GM21381 (cell line): Measurements from ENCODE around the gene ABCC8.

ENCODE experiments used
- ATAC-seq: cut with Tn5 transposase; IDR thresholded peaks from one replicate; pipeline ENCODE4 v1.9.1; 2021; ENCODE audit warnings: mild to moderate bottlenecking, moderate library complexity; ENCODE audit not compliant: unreplicated experiment

Gene ABCC8

DNA sequence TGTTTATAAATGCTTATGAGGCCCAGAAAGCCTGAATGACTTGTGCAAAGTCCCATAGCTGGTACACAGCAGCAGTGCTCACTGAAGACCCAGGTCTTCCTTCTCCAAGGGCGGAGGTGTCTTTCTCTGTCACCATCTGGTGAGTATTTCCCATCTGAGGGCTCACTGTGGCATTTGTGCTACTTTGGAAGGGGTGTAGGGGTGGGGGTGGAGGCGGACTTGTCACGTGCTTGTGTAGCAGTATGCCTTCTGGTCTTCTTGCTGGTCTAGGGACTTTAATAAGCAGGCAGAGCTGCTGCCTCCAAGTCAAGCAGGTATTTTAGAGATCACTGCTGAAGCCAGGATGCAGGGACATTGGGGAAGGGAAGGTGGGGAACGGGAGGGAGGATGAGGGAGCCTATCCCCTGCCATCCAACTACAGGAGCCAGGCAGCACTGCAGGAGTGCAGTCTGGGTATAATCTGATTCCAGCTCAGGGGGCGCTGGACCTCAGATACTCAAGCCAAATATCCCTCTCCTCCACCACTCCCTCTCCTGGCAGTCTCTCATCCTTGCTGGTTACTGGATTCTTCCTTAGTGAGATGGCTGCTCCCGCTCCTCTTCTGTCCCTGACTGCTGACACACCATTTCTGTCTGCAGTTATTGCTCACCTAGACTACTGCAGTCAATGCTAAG lies 3.4 kb downstream of the ABCC8 start:
- ATAC-seq: no peak

- ATAC-seq: no peak
Measured at GRCh38 chr11:17472467-17472866, 4.2 kb downstream of the ABCC8 start.

DNA sequence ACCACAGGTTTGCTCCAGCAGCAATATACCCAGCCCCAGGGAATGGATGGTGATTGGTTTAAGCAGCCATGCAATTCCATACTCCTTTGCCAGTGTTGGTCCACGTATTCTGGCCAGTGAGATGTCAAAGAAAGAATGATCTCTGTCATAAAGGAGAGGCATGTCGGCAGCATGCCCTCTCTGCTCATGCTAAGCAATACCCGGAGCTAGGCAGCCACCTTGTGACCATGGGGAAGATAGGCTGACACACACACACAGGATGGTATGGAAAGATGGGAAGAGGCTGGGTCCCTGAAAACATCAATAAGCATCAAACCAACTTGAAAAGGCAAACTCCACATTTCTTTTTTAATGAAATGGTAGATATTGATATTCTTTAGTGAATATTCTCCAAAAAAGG lies 5.1 kb downstream of the ABCC8 start:
- no peak for ATAC-seq

DNA sequence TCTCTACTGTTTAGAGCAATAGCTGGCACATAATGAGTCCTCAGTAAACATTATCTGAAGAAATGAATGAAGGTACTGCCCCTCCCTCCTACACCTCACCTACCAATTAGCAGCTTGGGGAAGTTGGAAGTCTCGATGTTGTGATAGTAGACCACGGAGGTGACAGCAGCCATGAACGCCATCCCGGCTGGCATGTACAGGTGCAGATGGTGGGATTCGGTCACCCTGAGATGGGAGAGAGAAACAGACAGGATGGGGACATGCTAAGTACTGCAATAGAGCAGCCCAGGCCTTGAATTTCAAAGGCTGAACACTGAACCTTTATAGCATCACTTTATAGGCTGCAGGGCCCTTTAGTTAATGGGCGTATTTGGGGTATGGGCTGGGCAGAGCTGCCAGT lies 6.6 kb downstream of the ABCC8 start:
- no peak for ATAC-seq

GRCh38 chr11:17468122-17468521 lies 8.5 kb downstream of the ABCC8 start:
- ATAC-seq: no peak

GRCh38 chr11:17463546-17464174 lies 13.0 kb downstream of the ABCC8 start:
- no peak for ATAC-seq

DNA sequence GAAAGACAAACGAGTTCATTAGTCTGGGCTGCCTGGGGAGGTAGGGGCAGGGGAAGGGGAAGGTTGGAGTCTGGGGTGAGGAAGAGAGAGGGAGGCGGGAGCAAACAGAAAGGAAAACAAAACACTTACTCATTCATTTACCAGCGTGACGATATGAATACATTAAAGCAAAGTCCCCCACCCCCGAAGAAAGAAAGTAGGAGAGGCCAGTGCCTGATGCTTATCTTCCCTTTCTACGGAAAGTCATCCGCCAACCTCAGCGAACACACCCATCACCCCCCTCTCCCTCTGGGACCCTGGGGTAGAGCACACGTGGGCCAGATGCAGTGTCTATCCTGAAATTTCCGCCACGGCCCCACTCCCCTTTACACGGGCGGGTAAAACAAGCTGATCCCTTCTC lies 13.7 kb downstream of the ABCC8 start:
- ATAC-seq: no peak

DNA sequence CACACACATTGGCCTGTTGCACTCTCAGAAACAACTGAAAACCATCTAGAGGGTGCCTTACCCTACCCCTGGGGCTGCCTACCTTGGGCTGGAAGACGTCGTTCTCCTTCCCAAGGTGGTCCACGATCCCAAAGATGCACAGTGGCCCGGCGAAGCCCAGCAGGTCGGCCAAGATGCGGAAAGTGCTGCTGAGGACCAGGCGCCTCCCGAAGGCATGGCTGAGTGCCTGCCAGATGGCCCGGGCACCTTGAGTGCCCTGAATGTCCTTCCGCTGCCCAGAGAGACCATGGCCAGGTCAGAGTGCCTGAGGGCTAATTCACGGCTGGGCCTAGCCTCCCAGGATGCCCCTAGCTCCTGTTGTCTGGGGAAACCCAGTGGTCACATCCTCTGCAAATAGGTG lies 16.2 kb downstream of the ABCC8 start:
- ATAC-seq: no peak

- ATAC-seq: no peak
Measured at GRCh38 chr11:17459236-17459896, 17.3 kb downstream of the ABCC8 start.

GRCh38 chr11:17458268-17458667 lies 18.4 kb downstream of the ABCC8 start:
- ATAC-seq: no peak

- no peak for ATAC-seq
Measured at GRCh38 chr11:17457396-17458173, 19.1 kb downstream of the ABCC8 start.

DNA sequence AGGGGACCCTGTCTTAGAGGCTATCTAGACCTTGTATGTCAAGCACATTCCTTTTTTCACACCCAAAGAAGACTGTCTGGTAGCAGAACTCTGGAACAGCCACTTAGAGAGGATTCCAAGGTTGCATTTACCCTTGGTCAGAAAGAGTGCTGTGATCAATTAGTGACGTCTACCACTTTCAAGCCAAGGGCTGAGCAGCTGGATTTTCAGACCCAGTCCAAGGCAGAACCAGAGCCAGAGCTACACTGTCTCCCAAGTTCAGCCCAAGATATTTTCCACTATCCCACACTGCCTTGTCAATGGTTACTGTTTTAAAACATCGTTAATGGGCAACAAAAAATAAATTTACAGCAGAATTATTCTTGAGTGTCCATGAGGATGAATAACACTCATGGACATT lies 24.0 kb downstream of the ABCC8 start:
- ATAC-seq: no peak

DNA sequence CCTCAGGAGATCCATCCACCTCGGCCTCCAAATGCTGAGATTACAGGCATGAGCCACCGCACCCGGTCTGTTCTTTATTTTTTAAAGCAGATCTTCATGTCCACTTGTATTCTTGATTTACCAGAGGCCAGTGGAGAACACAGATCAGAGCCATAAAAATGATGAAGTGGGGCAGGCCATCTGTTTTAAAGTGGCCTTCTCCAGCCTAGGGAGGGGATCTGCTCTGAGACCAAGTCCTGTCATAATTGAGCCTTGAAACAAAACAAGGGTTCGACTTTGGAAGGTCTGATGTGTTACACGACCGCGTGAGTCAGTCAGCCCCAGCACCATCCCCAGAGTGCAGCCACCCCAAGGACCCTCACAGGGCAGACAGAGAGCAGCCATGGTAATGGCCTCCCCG lies 27.5 kb downstream of the ABCC8 start:
- ATAC-seq: no peak

GRCh38 chr11:17446482-17446881 lies 30.2 kb downstream of the ABCC8 start:
- ATAC-seq: no peak

GRCh38 chr11:17445240-17445795 lies 31.3 kb downstream of the ABCC8 start:
- no peak for ATAC-seq

DNA sequence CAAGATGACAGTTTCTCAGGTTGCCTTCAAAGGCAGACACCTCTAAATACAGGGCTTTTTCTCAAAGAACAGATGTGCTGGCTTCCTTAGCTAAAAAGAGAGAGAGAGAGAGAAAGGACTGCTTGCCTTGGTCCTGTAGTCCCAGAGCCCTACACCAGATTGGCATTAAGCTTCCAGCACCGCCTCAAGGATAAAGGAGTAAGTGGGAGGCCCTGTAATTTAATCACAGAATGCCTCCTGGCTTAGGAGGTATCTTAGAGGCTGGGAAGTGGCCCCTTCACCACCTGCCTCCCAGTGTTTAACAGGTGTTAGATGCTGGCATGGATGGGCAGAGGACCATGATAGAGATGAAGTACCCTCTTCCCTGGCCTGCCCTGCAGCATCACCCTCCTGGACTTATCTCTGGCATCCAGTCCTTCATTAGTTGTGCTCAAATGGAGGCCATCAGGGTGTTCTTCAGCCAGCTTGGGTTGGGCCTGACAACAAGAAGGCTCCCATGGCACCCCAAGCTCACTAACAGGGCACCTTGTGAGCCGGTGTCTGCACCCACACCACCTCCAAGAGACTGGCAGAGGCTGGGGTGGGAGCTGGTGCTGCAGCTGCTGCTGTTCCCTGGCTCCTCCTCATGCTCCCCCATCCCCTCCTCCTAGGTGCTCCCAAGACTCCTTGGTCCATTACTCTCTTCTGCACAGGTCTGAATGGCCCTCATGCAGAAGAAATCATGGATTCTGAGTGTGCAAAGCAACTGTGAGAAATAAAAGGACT lies 32.5 kb downstream of the ABCC8 start:
- ATAC-seq: no peak

DNA sequence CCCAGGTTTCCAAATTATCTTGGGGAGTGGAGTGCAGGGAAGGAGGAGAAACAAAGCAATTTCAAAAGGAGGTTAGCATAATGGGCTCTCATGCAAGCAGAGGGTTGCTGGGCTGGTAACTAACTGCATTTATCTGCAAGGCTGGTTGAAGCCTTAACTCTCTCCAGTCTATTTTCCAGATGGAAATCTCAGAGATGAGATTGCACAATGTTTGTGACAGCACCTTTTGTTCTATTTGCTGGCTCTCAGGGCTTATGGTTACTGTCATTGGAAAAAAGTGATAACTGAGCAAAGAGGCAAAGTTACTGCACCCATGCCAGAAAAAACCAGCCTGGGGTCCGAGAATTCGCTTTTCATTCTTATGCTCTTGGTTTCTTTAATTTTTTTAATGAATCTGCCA lies 33.2 kb downstream of the ABCC8 start:
- no peak for ATAC-seq

- ATAC-seq: no peak
Measured at GRCh38 chr11:17443000-17443399, 33.6 kb downstream of the ABCC8 start.

- no peak for ATAC-seq
Measured at GRCh38 chr11:17439316-17439782, 37.3 kb downstream of the ABCC8 start.

DNA sequence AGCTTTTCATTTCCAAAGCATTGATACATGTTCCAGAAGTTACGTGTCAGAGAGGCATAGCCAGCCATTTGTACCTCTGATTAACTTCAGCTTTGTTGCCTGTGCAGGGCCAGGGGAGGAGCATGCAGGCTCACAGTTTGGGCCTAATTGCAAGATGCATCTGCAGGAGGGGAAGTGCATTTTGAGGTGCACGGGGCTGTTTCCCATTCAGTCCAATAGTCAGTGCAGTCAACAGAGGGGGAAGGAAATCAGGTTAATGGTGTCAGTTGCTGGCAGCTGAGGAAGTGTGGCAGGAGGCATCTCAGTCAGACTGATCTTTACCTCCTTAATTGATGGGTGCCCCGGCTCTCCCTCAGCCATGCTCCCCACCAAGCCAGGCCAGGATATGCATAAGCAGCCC lies 39.3 kb downstream of the ABCC8 start:
- ATAC-seq: no peak
